ENCODE results near the gene FOCAD. TPM values are rescaled to one million over a fixed set of nuclear protein-coding genes. Genes with fewer than 3 reads are reported as not detected.

The FOCAD gene
- total RNA-seq, 2 donors from 2014 or later, result 21.5 to 85.7 TPM

- Histone ChIP-seq H3K4me3 (no peak overlapping the region), H3K27me3 (no peaks in the 10 kb centered on the region), H3K36me3 (replicated peaks in 1 of 2; ENCODE audit: insufficient read depth in 1 of 2, low read depth in 2 of 2) (no peaks in the 10 kb centered on the region), H3K9me3 (no peaks in the 10 kb centered on the region), H3K4me1 (no peaks in the 10 kb centered on the region), H3K27ac (no peak overlapping the region)
- WGBS, 2 donors, result 90 to 97% methylated on average over 1 of the region's 1 CpG
- intact Hi-C loops (cut with DNase I), result no loop called here
- DNase-seq (no peak), ATAC-seq (no peak)
- TF ChIP-seq POLR2A (IDR thresholded peaks at IDR 0.05) (no peak), CTCF (IDR thresholded peaks at IDR 0.05) (no peak)
Observed at GRCh38 chr9:20906326-20906725, 222.3 kb downstream of the FOCAD start.

- Histone ChIP-seq H3K27ac (no peak overlapping the region), H3K27me3 (no peaks in the 10 kb centered on the region), H3K4me1 (no peaks in the 10 kb centered on the region), H3K4me3 (no peak overlapping the region), H3K9me3 (no peaks in the 10 kb centered on the region), H3K36me3 (replicated peaks in 1 of 2; ENCODE audit: insufficient read depth in 1 of 2, low read depth in 2 of 2) (no peaks in the 10 kb centered on the region)
- DNase-seq (no peak), ATAC-seq (no peak)
- WGBS, 2 donors, result 39 to 92% methylated on average over 2 of the region's 2 CpGs
- TF ChIP-seq POLR2A (IDR thresholded peaks at IDR 0.05) (no peak), CTCF (IDR thresholded peaks at IDR 0.05) (no peak)
- intact Hi-C loops (cut with DNase I), result no loop called here
Observed at GRCh38 chr9:20908461-20908860, 224.4 kb downstream of the FOCAD start.

GRCh38 chr9:20914556-20914955 is 230.5 kb downstream of the FOCAD start:
- Histone ChIP-seq H3K4me3 (no peak overlapping the region), H3K9me3 (no peaks in the 10 kb centered on the region)
- intact Hi-C loops (cut with DNase I), result no loop called here

GRCh38 chr9:20921362-20921761 is 237.3 kb downstream of the FOCAD start:
- TF ChIP-seq CTCF (IDR thresholded peaks at IDR 0.05), result no peak
- TF ChIP-seq POLR2A (IDR thresholded peaks at IDR 0.05), result no peak
- WGBS, 2 donors, result 96 to 100% methylated on average over 1 of the region's 1 CpG

More at GRCh38 chr9:20914556-20914955, 230.5 kb downstream of the FOCAD start:
- Histone ChIP-seq H3K36me3 (replicated peaks in 1 of 2; ENCODE audit: insufficient read depth in 1 of 2, low read depth in 2 of 2) (no peaks in the 10 kb centered on the region), H3K27ac (no peak overlapping the region), H3K4me1 (no peaks in the 10 kb centered on the region), H3K27me3 (no peaks in the 10 kb centered on the region)
- DNase-seq (no peak), ATAC-seq (no peak)
- WGBS, 2 donors, result 92 to 96% methylated on average over 6 of the region's 6 CpGs
- TF ChIP-seq POLR2A (IDR thresholded peaks at IDR 0.05) (no peak), CTCF (IDR thresholded peaks at IDR 0.05) (no peak)

GRCh38 chr9:20925256-20926045 is 241.4 kb downstream of the FOCAD start:
- no peaks in the 10 kb centered on the region for H3K27me3 ChIP-seq
- H3K36me3 ChIP-seq (replicated peaks in 1 of 2; ENCODE audit: insufficient read depth in 1 of 2, low read depth in 2 of 2), result no peaks in the 10 kb centered on the region
- H3K9me3 ChIP-seq, result no peaks in the 10 kb centered on the region
- no peak overlapping the region for H3K27ac ChIP-seq
- H3K4me3 ChIP-seq, result no peak overlapping the region
- WGBS, 2 donors, result 88 to 97% methylated on average over 1 of the region's 1 CpG
- no peak for TF ChIP-seq CTCF (IDR thresholded peaks at IDR 0.05)
- TF ChIP-seq POLR2A (IDR thresholded peaks at IDR 0.05), result no peak
- ATAC-seq (no peak), DNase-seq (no peak)
- H3K4me1 ChIP-seq, result no peaks in the 10 kb centered on the region
- intact Hi-C loops (cut with DNase I), result no loop called here

More at GRCh38 chr9:20921362-20921761, 237.3 kb downstream of the FOCAD start:
- no peak overlapping the region for H3K27ac ChIP-seq
- no peak overlapping the region for H3K4me3 ChIP-seq
- ATAC-seq (no peak), DNase-seq (no peak)
- no peaks in the 10 kb centered on the region for H3K4me1 ChIP-seq
- no peaks in the 10 kb centered on the region for H3K9me3 ChIP-seq
- no peaks in the 10 kb centered on the region for H3K27me3 ChIP-seq
- intact Hi-C loops (cut with DNase I), result no loop called here
- no peaks in the 10 kb centered on the region for H3K36me3 ChIP-seq (replicated peaks in 1 of 2; ENCODE audit: insufficient read depth in 1 of 2, low read depth in 2 of 2)

Data from body of pancreas (tissue), 4 donors.